Uterus (tissue), 4 donors: Measurements from ENCODE around the gene NKG7. TPM values are rescaled to one million over a fixed set of nuclear protein-coding genes. Genes with fewer than 3 reads are reported as not detected.

Experiments used
- DNase-seq, 2 donors: peaks; one replicate each; pipeline ENCODE4 v3.0.0-alpha.2; 2019 to 2020
- H3K27ac ChIP-seq, 2 donors: fragments of 200-600 bp; sonication (generic); 1 replicate in 1 of 2; 2 replicates in 1 of 2; pipeline ENCODE4 v1.5.1; 2016 to 2018
- H3K27me3 ChIP-seq, 2 donors: fragments of 200-600 bp; sonication (generic); one replicate each; pipeline ENCODE4 v1.5.1; 2018 to 2019; ENCODE audit warnings: control low read depth in 1 of 2
- H3K36me3 ChIP-seq, 2 donors: fragments of 200-600 bp; sonication (generic); one replicate each; pipeline ENCODE4 v1.5.1; 2019; ENCODE audit warnings: control low read depth in 1 of 2
- H3K4me1 ChIP-seq, 2 donors: fragments of 200-600 bp; sonication (generic); one replicate each; pipeline ENCODE4 v1.5.1; 2018 to 2019; ENCODE audit warnings: control low read depth in 1 of 2
- H3K4me3 ChIP-seq, 2 donors: fragments of 200-600 bp; sonication (generic); 1 replicate in 1 of 2; 2 replicates in 1 of 2; pipeline ENCODE4 v1.5.1; 2018 to 2019; ENCODE audit warnings: mild to moderate bottlenecking in 1 of 2
- H3K9me3 ChIP-seq, 2 donors: fragments of 200-600 bp; sonication (generic); one replicate each; pipeline ENCODE4 v1.5.1; 2019; ENCODE audit warnings: control low read depth in 1 of 2
- POLR2A ChIP-seq, 2 donors: fragments of 450-650 bp; IDR thresholded peaks; one replicate each; pipeline ENCODE4 v1.6.1; 2016; ENCODE audit warnings: antibody characterized with exemption in 2 of 2, mild to moderate bottlenecking in 1 of 2, moderate library complexity in 1 of 2
- intact Hi-C: fragments of 100-400 bp; cut with DNase I; formaldehyde crosslinking; loops from one replicate; pipeline ENCODE4 v1.15.1; 2023; ENCODE audit warnings: low total_unique reads
- total RNA-seq, 4 donors: library from RNA; depleted of rRNA in 3 of 4; stranded (reverse); fragments of >200 nt in 3 of 4; gene quantifications; one replicate each; pipeline versions ENCODE4 v1.1.0 to v1.2.4, GENCODE V29; 2014 to 2023
- TF ChIP-seq, protein P1 (sequence below), 4 experiments: fragments of 200-600 bp in 2 of 4; fragments of 450-650 bp in 2 of 4; sonication (generic) in 2 of 4; IDR thresholded peaks; one replicate each; pipeline ENCODE4 v1.5.1; 2016 to 2019; ENCODE audit warnings: antibody characterized with exemption in 4 of 4, mild to moderate bottlenecking in 2 of 4, moderate library complexity in 1 of 4
- donor health status: DM: yes; HTN: yes; CAD: no.

NKG7 gene
- total RNA-seq, 4 donors from 2014 or later = 1.0 to 3.6 (median 2.9) TPM; not detected in 1

DNA sequence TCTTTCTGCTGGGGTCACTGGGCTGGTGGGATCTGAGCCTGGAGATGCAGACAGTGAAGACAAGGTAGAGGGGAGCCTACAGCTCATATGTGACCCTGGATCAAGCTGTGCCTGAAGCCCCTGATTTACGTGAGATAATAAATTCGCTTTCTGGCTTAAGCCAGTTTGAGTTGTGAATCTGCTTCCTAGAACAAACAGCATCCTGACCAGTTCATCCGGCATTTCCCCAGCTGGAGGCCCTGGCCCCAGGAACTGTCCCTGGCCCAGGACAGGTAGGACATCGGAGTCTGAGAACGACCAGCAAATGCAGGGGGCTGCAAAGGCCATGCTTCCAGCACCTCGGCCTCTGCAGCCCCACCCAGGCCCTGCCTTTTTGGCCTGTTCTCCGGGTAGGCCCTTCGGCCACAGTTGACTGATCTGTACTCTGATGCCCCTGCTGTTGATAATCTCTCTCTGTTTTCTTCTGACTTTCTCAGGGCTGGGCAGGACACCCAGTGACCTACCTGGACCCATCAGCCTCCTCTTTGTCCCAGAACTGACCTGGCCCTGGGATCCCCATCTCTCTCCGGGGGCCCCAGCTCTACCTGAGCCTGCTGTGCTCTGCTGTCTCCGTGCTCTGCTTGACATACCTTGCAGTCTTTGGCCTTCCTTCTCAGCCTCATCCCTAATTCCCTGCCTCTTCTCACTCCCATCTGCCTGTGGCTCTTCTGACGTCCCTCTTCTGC is 21.0 kb downstream of the NKG7 start:
- TF ChIP-seq POLR2A (IDR thresholded peaks at IDR 0.05) = no peak
- TF ChIP-seq, protein P1, sequence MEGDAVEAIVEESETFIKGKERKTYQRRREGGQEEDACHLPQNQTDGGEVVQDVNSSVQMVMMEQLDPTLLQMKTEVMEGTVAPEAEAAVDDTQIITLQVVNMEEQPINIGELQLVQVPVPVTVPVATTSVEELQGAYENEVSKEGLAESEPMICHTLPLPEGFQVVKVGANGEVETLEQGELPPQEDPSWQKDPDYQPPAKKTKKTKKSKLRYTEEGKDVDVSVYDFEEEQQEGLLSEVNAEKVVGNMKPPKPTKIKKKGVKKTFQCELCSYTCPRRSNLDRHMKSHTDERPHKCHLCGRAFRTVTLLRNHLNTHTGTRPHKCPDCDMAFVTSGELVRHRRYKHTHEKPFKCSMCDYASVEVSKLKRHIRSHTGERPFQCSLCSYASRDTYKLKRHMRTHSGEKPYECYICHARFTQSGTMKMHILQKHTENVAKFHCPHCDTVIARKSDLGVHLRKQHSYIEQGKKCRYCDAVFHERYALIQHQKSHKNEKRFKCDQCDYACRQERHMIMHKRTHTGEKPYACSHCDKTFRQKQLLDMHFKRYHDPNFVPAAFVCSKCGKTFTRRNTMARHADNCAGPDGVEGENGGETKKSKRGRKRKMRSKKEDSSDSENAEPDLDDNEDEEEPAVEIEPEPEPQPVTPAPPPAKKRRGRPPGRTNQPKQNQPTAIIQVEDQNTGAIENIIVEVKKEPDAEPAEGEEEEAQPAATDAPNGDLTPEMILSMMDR (IDR thresholded peaks at IDR 0.05) = no peak
- H3K9me3 ChIP-seq = no peaks in the 10 kb centered on the region
- no peak for DNase-seq
- no peaks in the 10 kb centered on the region for H3K4me1 ChIP-seq
- H3K4me3 ChIP-seq = no peak overlapping the region
- no peaks in the 10 kb centered on the region for H3K27me3 ChIP-seq
- no peak overlapping the region for H3K27ac ChIP-seq
- H3K36me3 ChIP-seq = no peaks in the 10 kb centered on the region
- intact Hi-C loops = no loop called here

- no peaks in the 10 kb centered on the region for H3K36me3 ChIP-seq
- H3K27ac ChIP-seq = no peak overlapping the region
- H3K27me3 ChIP-seq = no peaks in the 10 kb centered on the region
- no peaks in the 10 kb centered on the region for H3K4me1 ChIP-seq
- no peak overlapping the region for H3K4me3 ChIP-seq
- TF ChIP-seq, protein P1 (IDR thresholded peaks at IDR 0.05) = no peak
- TF ChIP-seq POLR2A (IDR thresholded peaks at IDR 0.05) = no peak
- intact Hi-C loops = no loop called here
- no peaks in the 10 kb centered on the region for H3K9me3 ChIP-seq
- no peak for DNase-seq
Measured at GRCh38 chr19:51347209-51347928, 25.1 kb downstream of the NKG7 start.

GRCh38 chr19:51346742-51347141 is 25.7 kb downstream of the NKG7 start:
- no peak for DNase-seq
- Histone ChIP-seq H3K4me3 (no peak overlapping the region), H3K27me3 (no peaks in the 10 kb centered on the region), H3K9me3 (no peaks in the 10 kb centered on the region), H3K27ac (no peak overlapping the region), H3K4me1 (no peaks in the 10 kb centered on the region), H3K36me3 (no peaks in the 10 kb centered on the region)
- intact Hi-C loops = no loop called here
- TF ChIP-seq POLR2A (IDR thresholded peaks at IDR 0.05) = no peak
- TF ChIP-seq, protein P1 (IDR thresholded peaks at IDR 0.05) = no peak

GRCh38 chr19:51345076-51345620 is 27.3 kb downstream of the NKG7 start:
- no peak overlapping the region for H3K27ac ChIP-seq
- H3K36me3 ChIP-seq = no peaks in the 10 kb centered on the region
- H3K4me3 ChIP-seq = no peak overlapping the region
- no peak for TF ChIP-seq POLR2A (IDR thresholded peaks at IDR 0.05)
- TF ChIP-seq, protein P1 (IDR thresholded peaks at IDR 0.05) = no peak
- no peaks in the 10 kb centered on the region for H3K4me1 ChIP-seq
- H3K9me3 ChIP-seq = no peaks in the 10 kb centered on the region
- DNase-seq = no peak
- H3K27me3 ChIP-seq = no peaks in the 10 kb centered on the region
- intact Hi-C loops = no loop called here
